Measurements from ENCODE around the gene ROBO1. TPM values are rescaled to one million over a fixed set of nuclear protein-coding genes. Genes with fewer than 3 reads are reported as not detected.

ROBO1 gene
- polyA plus RNA-seq, 4 donors, result 80.6 to 111 (median 101) TPM

- no peak for DNase-seq (ENCODE audit: low read depth in 4 of 4, low spot score in 3 of 4)
These were observed 937.3 kb downstream of the ROBO1 start for GRCh38 chr3:78830470-78830869.

DNA sequence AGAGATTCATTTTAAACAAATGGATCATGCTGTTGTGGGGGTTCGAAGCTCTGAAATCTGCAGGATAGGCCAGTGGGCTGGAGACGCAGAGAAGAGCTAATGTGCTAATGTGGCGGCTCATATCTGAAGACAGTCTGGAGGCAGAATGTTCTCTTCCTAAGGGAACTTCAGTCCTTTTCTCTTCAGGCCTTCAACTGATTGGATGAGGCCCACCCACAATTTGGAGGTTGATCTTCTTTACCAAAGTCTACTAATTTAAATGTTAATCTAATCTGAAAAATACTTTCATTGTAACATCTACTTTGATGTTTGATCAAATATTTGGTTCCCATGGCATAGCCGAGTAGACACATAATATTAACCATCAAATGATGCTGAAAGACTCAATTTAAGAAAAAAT is 940.2 kb downstream of the ROBO1 start:
- no peak for DNase-seq (ENCODE audit: low read depth in 4 of 4, low spot score in 3 of 4)

- DNase-seq (ENCODE audit: low read depth in 4 of 4, low spot score in 3 of 4), result no peak
These were observed 942.0 kb downstream of the ROBO1 start for GRCh38 chr3:78825858-78826215.

- no peak for DNase-seq (ENCODE audit: low read depth in 4 of 4, low spot score in 3 of 4)
These were observed 942.5 kb downstream of the ROBO1 start for GRCh38 chr3:78825118-78825857.

GRCh38 chr3:78823859-78824258 is 943.9 kb downstream of the ROBO1 start:
- DNase-seq (ENCODE audit: low read depth in 4 of 4, low spot score in 3 of 4), result no peak

GRCh38 chr3:78823434-78823833 is 944.4 kb downstream of the ROBO1 start:
- DNase-seq (ENCODE audit: low read depth in 4 of 4, low spot score in 3 of 4), result no peak

GRCh38 chr3:78822726-78823125 is 945.1 kb downstream of the ROBO1 start:
- no peak for DNase-seq (ENCODE audit: low read depth in 4 of 4, low spot score in 3 of 4)

GRCh38 chr3:78820542-78820941 is 947.3 kb downstream of the ROBO1 start:
- DNase-seq (ENCODE audit: low read depth in 4 of 4, low spot score in 3 of 4), result no peak

GRCh38 chr3:78818161-78818985 is 949.4 kb downstream of the ROBO1 start:
- no peak for DNase-seq (ENCODE audit: low read depth in 4 of 4, low spot score in 3 of 4)

GRCh38 chr3:78814893-78815562 is 952.8 kb downstream of the ROBO1 start:
- DNase-seq (ENCODE audit: low read depth in 4 of 4, low spot score in 3 of 4), result no peak

DNA sequence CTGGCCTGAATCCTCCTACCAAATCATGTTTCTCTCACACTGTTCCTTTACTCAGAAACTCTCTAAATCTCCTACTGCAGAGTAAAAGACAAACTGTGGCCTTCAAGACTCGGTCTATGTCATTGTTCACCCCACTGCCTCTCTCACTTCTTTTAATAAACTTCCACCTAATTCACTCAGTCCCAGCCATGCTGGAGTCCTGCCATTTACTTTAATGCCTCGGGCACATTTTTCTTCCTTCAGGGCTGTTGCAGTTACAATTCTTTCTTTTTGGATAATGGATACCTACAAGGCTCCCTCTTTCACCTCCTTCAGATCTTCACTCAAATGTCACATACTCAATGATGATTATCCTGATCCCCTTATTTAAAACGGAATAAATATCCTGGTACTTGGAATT is 955.6 kb downstream of the ROBO1 start:
- no peak for DNase-seq (ENCODE audit: low read depth in 4 of 4, low spot score in 3 of 4)

GRCh38 chr3:78809966-78810365 is 957.8 kb downstream of the ROBO1 start:
- no peak for DNase-seq (ENCODE audit: low read depth in 4 of 4, low spot score in 3 of 4)

- no peak for DNase-seq (ENCODE audit: low read depth in 4 of 4, low spot score in 3 of 4)
These were observed 963.4 kb downstream of the ROBO1 start for GRCh38 chr3:78804251-78805037.

DNA sequence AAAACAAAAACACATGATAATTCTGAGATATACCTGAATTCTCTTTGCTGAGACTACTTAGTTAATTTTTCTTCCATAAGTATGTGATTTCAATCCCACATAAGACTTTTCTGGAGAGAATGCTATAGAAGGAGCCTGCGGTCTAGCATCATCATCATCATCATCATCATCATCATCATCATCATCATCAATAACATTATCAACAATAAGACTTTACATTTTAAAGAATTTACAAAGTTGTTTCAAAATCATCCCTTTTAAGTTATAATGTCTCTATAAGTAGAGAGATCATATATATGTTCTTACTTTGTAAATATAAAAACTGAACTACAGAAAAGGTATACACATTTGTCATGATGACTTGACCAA is 965.3 kb downstream of the ROBO1 start:
- no peak for DNase-seq (ENCODE audit: low read depth in 4 of 4, low spot score in 3 of 4)

DNA sequence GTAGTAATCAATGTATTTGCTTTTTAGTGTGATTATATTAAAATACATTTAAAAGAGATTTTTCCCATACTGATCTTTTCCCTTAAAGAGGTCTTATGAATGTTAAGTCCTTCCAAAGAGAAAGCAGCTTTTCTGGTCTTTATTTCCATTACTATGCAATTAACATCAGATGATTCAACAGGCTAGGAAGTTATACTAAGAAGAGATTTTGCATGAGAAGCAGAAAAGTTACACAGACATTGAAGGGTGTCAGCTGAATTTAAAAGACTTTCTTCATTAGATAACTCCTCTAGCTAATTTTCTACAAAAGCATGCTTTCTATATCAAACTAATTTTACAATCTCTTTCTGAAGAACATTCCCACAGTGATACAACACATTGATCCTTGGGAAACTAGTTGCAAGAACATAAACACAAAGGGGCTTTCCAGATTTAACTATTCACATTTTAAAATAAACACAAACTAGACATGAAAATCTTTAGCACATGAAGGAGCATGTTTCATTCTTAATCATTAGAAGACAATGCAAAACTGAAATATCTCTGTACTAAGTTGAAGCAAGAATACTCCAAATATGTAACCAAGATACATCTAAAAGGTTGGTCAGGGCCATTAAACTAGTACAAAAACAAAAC is 965.8 kb downstream of the ROBO1 start:
- no peak for DNase-seq (ENCODE audit: low read depth in 4 of 4, low spot score in 3 of 4)

- DNase-seq (ENCODE audit: low read depth in 4 of 4, low spot score in 3 of 4), result no peak
These were observed 968.1 kb downstream of the ROBO1 start for GRCh38 chr3:78799681-78800080.

GRCh38 chr3:78798266-78798832 is 969.4 kb downstream of the ROBO1 start:
- DNase-seq (ENCODE audit: low read depth in 4 of 4, low spot score in 3 of 4), result no peak

DNA sequence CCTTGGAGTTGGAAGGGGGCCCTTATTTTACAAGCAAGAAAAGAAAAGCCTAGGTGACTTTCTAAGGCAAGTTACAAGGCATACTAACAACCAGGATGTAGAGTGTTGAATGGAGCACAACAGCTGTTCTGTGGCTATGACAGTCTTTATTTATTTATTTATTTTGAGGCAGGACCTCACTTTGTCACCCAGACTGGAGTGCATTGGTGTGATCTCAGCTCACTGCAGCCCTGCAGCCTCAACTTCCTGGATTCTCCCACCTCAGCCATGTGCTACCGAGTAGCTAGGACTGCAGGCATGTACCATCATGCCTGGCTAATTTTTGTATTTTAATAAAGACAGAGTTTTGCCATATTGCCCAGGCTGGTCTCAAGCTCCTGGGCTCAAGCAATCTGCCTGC is 973.4 kb downstream of the ROBO1 start:
- no peak for DNase-seq (ENCODE audit: low read depth in 4 of 4, low spot score in 3 of 4)

GRCh38 chr3:78792733-78793132 is 975.1 kb downstream of the ROBO1 start:
- no peak for DNase-seq (ENCODE audit: low read depth in 4 of 4, low spot score in 3 of 4)

DNA sequence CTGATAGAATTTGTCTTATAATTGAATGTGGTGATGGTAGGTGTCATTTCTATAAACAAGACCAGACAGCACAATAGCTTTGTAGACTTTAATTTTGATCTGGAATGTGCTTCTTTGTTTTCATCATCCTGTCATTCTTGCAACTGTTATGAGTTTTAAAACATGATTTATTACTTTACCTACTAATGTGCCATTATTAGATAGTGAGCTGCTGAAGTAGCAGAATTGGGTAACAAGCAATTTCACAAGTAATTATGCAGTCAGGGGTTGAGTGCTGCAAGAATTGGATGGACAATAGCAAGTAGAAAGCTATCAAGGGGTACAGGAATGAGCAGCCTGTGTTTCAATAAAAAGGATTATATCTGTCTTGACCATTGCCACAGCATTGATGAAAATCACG is 975.6 kb downstream of the ROBO1 start:
- no peak for DNase-seq (ENCODE audit: low read depth in 4 of 4, low spot score in 3 of 4)

Measured in right renal pelvis (tissue), 4 donors.